IPS DF 6.9 (cell line): ENCODE measurements around the gene CD81.
"Not testable (repeated sequence)": the region's sequence is repeated elsewhere in the genome, so short reads cannot be mapped to it uniquely, and the experiment has no call there.

Source experiments
- DNase-seq: peaks from one replicate; pipeline ENCODE4 v3.0.0-alpha.2; 2013; ENCODE audit warnings: low read depth, low spot score
- H3K27ac ChIP-seq: one replicate; pipeline ENCODE4 v1.5.1; 2013; ENCODE audit warnings: low read length, control low read depth
- H3K27me3 ChIP-seq: 2 replicates; pipeline ENCODE4 v1.6.1; 2013; ENCODE audit warnings: mild to moderate bottlenecking, low read length; ENCODE audit not compliant: control insufficient read depth, insufficient read depth
- H3K36me3 ChIP-seq: 2 replicates; pipeline ENCODE4 v1.6.1; 2013; ENCODE audit warnings: low read length; ENCODE audit not compliant: control insufficient read depth, insufficient read depth
- H3K4me1 ChIP-seq: 2 replicates; pipeline ENCODE4 v1.6.1; 2013; ENCODE audit warnings: low read length; ENCODE audit not compliant: control insufficient read depth, insufficient read depth
- H3K4me3 ChIP-seq: 2 replicates; pipeline ENCODE4 v1.5.1; 2013; ENCODE audit warnings: mild to moderate bottlenecking, low read length
- H3K9me3 ChIP-seq: 2 replicates; pipeline ENCODE4 v1.6.1; 2013; ENCODE audit warnings: low read length, inconsistent platforms; ENCODE audit not compliant: control insufficient read depth, insufficient read depth
- WGBS: extraction: QIAGEN DNeasy Blood & Tissue Kit; methylation state at CpG from one replicate; pipeline ENCODE4 v1.1.7; 2013; ENCODE audit warnings: mixed read lengths, missing lambda C conversion rate; ENCODE audit not compliant: insufficient read length, insufficient coverage; 5-methylcytosine and 5-hydroxymethylcytosine counted together

CD81 gene, protein sequence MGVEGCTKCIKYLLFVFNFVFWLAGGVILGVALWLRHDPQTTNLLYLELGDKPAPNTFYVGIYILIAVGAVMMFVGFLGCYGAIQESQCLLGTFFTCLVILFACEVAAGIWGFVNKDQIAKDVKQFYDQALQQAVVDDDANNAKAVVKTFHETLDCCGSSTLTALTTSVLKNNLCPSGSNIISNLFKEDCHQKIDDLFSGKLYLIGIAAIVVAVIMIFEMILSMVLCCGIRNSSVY

DNA sequence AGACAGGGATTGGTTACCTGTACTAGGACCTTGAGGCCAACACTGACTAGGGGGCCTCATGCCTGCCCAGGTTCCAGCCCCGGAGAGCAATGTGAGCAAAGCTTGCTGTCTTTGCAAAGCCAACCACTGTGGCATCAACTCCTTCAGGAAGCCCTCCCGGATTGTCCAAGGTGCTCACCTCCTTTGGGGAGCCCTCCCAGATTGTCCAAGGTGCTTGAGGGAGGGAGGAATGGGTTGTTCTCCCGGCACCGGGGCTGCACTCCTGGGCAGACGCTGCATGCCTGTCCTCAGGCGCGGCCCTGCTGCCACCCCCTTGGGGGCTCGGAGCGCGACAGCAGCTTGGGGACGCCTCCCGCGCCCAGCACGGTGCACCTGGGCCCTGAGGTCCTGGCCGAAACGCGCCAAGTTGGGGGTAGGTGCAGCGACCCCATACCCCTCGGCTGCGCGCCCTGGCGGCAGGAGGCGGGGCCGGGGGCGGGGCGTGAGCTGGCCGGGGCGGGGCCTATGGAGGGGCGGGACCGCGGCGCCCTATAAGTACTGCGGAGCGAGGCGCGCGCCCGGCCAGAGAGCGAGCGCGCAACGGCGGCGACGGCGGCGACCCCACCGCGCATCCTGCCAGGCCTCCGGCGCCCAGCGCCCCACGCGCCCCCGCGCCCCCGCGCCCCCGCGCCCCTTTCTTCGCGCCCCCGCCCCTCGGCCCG is at the start of gene CD81:
Gene CD81, plus strand, starts transcription at position 560 of the 701 bp plus-strand sequence. CDS start 240 bp downstream, outside the sequence.
- Histone ChIP-seq H3K9me3 (no peaks in the 10 kb centered on the region), H3K27ac (no peak within 1 kb of the TSS), H3K4me1 (peaks cover 2% of the 10 kb centered on the region), H3K36me3 (no peaks in the 10 kb centered on the region; the same call in 1 of the 2 replicates), H3K4me3 (peak within 1 kb of the TSS; percentile 66), H3K27me3 (no peaks in the 10 kb centered on the region)
- WGBS: no CpG with 5 or more reads among the region's 65 CpGs
- no peak for DNase-seq

DNA sequence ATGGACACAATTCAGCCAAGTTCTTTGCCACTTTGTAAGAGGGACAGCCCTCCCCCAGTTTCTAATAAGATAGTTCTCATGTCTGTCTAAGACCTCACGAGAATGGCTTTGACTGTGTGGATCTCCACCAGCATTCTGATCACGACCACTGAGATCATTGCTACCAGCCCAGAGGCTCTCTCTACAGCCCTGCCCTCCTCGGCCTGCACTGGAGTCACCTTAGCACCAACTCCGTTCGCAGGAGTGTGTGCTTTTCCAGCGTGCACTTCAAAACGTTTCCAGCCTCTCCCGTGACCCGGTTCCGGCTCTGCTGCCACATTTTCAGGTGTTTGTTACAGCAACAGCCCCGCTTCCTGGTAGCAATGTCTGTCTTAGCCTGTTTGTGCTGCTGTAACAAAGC is 49.1 kb upstream of the CD81 start:
- H3K9me3 ChIP-seq: no peaks in the 10 kb centered on the region; the same call in 1 of the 2 replicates
- H3K36me3 ChIP-seq: no peaks in the 10 kb centered on the region
- no peak for DNase-seq
- H3K4me3 ChIP-seq: no peak overlapping the region
- H3K27ac ChIP-seq: no peak overlapping the region
- no CpG with 5 or more reads among the region's 11 CpGs for WGBS
- no peaks in the 10 kb centered on the region for H3K4me1 ChIP-seq
- 0 out of 2 replicates have a peak, but pooled peaks cover 1% of the 10 kb centered on the region for H3K27me3 ChIP-seq

DNA sequence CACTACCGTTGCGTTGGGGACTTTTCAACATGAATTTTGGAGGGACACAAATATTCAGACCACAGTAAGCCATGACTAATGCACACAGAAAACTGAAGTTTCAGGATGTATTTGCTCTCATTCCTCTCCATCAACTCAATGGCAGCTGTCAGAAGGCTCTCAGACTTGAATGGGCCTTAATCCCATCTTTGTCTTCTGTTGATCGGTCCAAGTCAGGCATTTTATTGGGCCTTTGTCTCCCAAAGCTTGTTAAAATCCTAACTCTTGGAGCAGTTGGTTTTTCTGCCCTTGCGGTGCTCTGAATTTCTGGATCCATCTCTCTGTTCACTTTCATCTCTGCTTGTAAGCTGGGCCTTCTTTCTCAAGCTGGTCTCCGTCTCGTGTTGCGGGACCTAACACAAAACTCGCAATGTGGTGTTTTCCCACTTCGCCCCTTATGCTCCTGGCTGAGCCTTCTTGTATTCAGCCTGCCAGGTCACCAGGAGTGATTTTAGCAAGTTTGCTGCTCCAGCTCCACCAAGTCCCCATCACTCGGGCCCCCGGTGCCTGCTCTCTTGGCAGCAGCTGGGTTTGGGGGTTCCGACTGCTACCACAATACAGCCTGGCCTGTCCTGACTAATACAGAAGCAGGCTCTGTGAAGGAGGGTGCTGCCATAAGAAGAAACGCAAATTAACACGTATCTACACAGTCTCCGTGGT is 48.3 kb upstream of the CD81 start:
- Histone ChIP-seq H3K9me3 (no peaks in the 10 kb centered on the region; the same call in 1 of the 2 replicates), H3K27me3 (0 out of 2 replicates have a peak, but pooled peaks cover 1% of the 10 kb centered on the region), H3K4me3 (no peak overlapping the region), H3K4me1 (no peaks in the 10 kb centered on the region), H3K27ac (no peak overlapping the region), H3K36me3 (no peaks in the 10 kb centered on the region)
- no peak for DNase-seq
- no CpG with 5 or more reads among the region's 15 CpGs for WGBS

DNA sequence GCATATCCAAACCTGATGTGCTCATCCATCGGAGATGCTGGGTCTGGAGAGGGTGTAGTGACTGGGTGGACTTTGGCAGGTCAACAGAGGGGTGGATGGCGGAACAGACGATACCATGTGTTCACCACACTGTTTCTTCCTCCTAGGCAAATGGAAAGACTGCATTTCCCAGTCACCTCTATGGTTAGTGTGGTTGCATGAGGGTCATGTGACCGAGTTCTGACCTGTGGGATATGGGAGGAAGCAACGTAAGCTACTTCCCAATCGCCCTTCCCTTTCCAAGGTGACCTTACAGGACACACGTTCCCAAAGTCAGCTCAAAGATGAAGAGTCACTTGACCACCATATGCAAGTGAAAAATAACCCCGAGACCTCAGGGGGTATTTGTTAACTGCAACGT is 47.6 kb upstream of the CD81 start:
- DNase-seq: no peak
- Histone ChIP-seq H3K36me3 (no peaks in the 10 kb centered on the region), H3K27me3 (0 out of 2 replicates have a peak, but pooled peaks cover 1% of the 10 kb centered on the region), H3K27ac (no peak overlapping the region), H3K9me3 (no peaks in the 10 kb centered on the region; the same call in 1 of the 2 replicates), H3K4me3 (no peak overlapping the region), H3K4me1 (no peaks in the 10 kb centered on the region)
- no CpG with 5 or more reads among the region's 9 CpGs for WGBS

DNA sequence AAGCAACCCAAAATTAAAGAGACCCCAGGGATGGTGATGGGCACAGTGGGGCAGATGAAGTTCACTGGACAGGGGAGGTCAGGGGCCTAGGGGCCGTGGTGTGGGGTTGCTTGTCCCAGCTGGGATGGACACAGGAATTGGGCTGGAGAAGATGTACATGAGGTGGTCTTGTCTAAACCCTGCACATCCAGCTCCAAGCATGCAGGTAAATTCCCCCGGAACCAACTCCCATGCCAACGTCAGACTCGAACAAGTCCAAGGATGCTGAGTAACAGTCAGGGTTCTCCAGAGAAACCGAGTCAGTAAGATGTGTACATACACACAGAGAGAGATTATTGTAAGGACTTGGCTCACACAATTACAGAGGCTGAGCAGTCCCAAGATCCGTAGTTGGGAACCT is 46.4 kb upstream of the CD81 start:
- H3K4me3 ChIP-seq: no peak overlapping the region
- WGBS: no CpG with 5 or more reads among the region's 6 CpGs
- no peaks in the 10 kb centered on the region; the same call in 1 of the 2 replicates for H3K9me3 ChIP-seq
- no peak overlapping the region for H3K27ac ChIP-seq
- DNase-seq: no peak
- H3K36me3 ChIP-seq: no peaks in the 10 kb centered on the region
- 0 out of 2 replicates have a peak, but pooled peaks cover 1% of the 10 kb centered on the region for H3K27me3 ChIP-seq
- no peaks in the 10 kb centered on the region for H3K4me1 ChIP-seq

DNA sequence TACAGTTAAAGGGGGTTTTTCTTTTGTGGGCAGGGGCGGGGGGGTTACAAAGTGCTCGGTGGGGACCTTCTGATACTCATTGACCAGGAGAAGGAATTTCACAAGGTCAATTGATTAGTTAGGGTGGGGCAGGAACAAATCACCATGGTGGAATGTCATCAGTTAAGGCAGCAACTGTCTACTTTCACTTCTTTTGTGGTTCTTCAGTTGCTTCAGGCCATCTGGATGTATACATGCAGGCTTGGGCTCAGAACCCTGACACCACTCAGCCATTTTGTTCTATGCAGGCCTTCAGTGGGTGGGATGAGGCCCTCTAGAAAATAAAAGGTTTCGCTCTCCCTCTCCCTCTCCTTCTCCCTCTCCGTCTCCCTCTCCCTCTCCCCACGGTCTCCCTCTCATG is 45.7 kb upstream of the CD81 start:
- Histone ChIP-seq H3K36me3 (no peaks in the 10 kb centered on the region), H3K9me3 (no peaks in the 10 kb centered on the region; the same call in 1 of the 2 replicates), H3K4me3 (no peak overlapping the region), H3K4me1 (no peaks in the 10 kb centered on the region), H3K27me3 (0 out of 2 replicates have a peak, but pooled peaks cover 1% of the 10 kb centered on the region), H3K27ac (no peak overlapping the region)
- no peak for DNase-seq
- no CpG with 5 or more reads among the region's 5 CpGs for WGBS

DNA sequence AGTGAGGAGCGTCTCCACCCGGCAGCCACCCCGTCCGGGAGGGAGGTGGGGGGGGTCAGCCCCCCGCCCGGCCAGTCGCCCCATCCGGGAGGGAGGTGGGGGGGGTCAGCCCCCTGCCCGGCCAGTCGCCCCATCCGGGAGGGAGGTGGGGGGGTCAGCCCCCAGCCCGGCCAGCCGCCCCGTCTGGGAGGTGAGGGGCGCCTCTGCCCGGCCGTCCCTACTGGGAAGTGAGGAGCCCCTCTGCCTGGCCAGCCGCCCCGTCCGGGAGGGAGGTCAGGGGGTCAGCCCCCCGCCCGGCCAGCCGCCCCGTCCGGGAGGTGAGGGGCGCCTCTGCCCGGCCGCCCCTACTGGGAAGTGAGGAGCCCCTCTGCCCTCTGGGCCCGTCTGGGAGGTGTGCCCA is 44.5 kb upstream of the CD81 start:
- not testable (repeated sequence) for H3K9me3 ChIP-seq

DNA sequence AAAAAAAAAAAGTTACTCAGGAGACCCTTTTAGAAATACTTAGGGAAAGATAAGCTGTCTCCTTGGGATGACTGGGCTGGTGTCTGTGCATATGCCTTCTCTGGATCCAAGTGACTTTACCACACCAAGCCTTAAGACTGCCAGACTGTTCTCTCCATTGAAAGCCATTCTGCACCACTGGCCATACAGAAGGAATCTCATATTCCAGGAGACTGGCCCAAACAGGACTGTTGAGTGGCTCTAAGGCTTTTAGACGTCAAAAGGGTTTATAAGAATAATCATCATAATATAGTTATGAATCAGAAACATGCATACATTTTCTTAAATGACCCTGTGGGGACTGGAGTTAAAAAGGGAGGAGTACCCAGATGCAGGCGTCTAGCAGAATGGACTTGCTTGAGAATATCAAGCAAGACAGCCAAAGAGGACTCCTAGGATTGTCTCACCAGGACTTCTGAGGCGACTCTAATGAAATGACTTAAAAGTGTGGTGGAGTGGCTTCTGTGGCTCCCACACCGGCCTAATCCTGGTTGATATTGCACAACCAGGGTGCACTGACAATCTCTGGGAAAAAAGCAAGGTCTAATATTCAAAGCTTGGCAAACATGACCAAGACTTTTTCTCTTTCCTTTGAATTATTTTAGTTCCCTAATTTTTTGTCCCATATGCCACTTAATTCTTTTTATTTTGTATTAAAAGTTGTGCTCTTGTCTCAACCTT is 43.5 kb upstream of the CD81 start:
- not testable (repeated sequence) for H3K27me3 ChIP-seq, H3K4me3 ChIP-seq, H3K9me3 ChIP-seq, H3K36me3 ChIP-seq, DNase-seq, H3K4me1 ChIP-seq, H3K27ac ChIP-seq
- WGBS: no CpG with 5 or more reads among the region's 4 CpGs

More for the DNA sequence above, 44.5 kb upstream of the CD81 start:
- H3K27ac ChIP-seq, H3K4me1 ChIP-seq, DNase-seq, H3K4me3 ChIP-seq, H3K27me3 ChIP-seq, H3K36me3 ChIP-seq: not testable (repeated sequence)
- no CpG with 5 or more reads among the region's 29 CpGs for WGBS

DNA sequence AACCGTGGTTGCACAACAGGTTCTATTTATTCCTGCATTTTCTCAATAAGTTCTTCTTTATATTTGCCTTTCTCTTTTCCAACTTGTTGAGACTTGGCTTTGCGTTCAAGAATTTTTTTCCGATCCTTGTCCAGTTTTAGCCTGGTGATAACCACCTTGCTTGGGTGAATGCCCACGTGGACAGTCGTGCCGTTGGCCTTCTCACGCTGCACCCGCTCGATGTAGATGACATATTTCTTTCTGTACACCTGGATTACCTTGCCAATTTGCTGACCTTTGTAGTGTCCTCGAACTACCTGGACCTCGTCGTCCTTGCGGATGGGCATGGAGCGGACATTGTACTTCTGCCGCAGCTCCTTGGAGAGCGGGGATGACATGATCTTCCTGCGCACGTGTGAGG is 41.8 kb upstream of the CD81 start:
- H3K27me3 ChIP-seq, H3K27ac ChIP-seq, DNase-seq, H3K36me3 ChIP-seq, H3K9me3 ChIP-seq, H3K4me1 ChIP-seq, H3K4me3 ChIP-seq: not testable (repeated sequence)
- WGBS: no CpG with 5 or more reads among the region's 18 CpGs

DNA sequence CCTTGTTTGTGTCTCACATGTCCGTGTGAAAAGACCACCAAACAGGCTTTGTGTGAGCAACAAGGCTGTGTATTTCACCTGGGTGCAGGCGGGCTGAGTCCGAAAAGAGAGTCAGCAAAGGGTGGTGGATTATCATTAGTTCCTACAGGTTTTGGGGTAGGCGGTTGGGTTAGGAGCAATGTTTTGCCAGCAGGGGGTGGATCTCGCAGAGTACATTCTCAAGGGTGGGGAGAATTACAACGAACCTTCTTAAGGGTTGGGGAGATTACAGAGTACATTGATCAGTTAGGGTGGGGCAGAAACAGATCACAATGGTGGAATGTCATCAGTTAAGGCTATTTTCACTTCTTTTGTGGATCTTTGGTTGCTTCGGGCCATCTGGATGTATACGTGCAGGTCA is 38.4 kb upstream of the CD81 start:
- WGBS: no CpG with 5 or more reads among the region's 8 CpGs
- H3K36me3 ChIP-seq, H3K4me3 ChIP-seq, H3K27me3 ChIP-seq, DNase-seq, H3K4me1 ChIP-seq, H3K9me3 ChIP-seq, H3K27ac ChIP-seq: not testable (repeated sequence)
